HG02642 (cell line): ENCODE results near the gene CYP2E1.
"Not testable (repeated sequence)": the region's sequence is repeated elsewhere in the genome, so short reads cannot be mapped to it uniquely, and the experiment has no call there.

ENCODE experiments used
- ATAC-seq: cut with Tn5 transposase; IDR thresholded peaks from one replicate; pipeline ENCODE4 v1.9.1; 2021; ENCODE audit warnings: mild to moderate bottlenecking; ENCODE audit not compliant: unreplicated experiment, poor library complexity

The CYP2E1 gene

DNA sequence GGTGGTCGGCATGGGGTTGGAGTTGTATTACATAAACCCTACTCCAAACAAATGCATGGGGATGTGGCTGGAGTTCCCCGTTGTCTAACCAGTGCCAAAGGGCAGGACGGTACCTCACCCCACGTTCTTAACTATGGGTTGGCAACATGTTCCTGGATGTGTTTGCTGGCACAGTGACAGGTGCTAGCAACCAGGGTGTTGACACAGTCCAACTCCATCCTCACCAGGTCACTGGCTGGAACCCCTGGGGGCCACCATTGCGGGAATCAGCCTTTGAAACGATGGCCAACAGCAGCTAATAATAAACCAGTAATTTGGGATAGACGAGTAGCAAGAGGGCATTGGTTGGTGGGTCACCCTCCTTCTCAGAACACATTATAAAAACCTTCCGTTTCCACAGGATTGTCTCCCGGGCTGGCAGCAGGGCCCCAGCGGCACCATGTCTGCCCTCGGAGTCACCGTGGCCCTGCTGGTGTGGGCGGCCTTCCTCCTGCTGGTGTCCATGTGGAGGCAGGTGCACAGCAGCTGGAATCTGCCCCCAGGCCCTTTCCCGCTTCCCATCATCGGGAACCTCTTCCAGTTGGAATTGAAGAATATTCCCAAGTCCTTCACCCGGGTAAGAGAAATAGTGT, at the start of gene CYP2E1:
TSS of gene CYP2E1 (plus strand) at position 407 of the 632 bp plus-strand sequence. CDS start at position 440, 33 bp downstream.
- no peak for ATAC-seq

DNA sequence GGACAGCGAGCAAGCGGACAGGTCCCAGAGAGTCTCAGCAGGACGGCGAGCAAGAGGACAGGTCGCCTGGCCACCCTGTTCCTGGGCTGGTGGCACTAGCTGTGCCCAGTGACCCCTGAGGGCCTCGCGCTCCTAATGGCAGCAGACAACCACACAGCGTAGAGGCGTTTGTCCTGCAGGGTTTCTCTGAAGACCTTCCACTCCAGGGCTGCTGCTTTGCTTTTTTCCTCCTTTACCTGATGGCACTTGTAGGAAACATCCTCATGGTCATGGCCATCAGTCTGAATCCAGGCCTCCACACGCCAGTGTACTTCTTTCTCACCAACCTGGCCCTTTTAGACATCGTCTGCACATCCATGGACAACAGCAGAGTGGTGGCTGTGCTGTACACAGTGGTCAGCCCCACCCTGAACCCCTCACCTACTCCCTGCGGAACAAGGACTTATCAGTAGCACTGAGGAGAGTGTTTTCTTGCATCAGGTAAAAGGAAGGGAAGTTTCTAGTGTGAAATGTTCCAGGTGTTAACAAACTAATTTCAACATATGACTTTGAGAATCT, 46.0 kb upstream of the CYP2E1 start:
- ATAC-seq: no peak

GRCh38 chr10:133481657-133482056, 45.5 kb upstream of the CYP2E1 start:
- no peak for ATAC-seq

DNA sequence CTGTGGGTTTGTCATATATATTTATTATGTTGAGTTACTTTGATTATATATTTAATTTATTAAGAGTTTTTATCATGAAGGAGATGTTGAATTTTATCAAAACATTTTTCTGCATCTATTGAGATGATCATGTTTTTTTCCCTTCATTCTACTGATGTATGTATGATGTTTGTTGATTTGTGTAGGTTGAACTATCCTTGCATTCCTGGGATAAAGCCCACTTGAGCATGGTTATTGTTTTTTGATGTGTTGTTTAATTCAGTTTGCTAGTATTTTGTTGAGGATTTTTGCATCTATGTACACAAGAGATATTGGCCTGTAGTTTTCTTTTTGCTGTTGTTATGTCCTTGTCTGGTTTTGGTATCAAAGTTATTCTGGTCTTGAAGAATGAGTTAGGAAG, 42.3 kb upstream of the CYP2E1 start:
- ATAC-seq: no peak

GRCh38 chr10:133487085-133487484, 40.1 kb upstream of the CYP2E1 start:
- no peak for ATAC-seq

GRCh38 chr10:133488354-133488753, 38.8 kb upstream of the CYP2E1 start:
- no peak for ATAC-seq

- peak; percentile 56 for ATAC-seq
Observed at GRCh38 chr10:133489816-133490588, 37.2 kb upstream of the CYP2E1 start.

DNA sequence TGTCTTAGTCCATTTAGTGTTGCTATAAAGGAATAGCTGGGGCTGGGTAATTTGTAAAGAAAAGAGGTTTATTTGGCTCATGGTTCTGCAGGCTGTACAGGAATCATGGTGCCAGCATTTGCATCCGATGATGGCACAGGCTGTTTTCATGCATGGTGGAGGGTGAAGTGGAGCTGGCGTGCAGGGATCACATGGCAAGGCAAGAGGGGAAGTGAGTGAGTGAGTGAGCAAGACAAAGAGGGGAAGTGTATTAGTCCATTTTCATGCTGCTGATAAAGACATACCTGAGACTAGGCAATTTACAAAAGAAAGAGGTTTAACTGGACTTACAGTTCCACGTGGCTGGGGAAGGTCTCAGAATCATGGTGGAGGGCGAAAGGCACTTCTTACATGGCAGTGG, 33.6 kb upstream of the CYP2E1 start:
- ATAC-seq: not testable (repeated sequence)

- not testable (repeated sequence) for ATAC-seq
Observed at GRCh38 chr10:133497363-133497762, 29.8 kb upstream of the CYP2E1 start.

- ATAC-seq: not testable (repeated sequence)
Observed at GRCh38 chr10:133499176-133499575, 28.0 kb upstream of the CYP2E1 start.

DNA sequence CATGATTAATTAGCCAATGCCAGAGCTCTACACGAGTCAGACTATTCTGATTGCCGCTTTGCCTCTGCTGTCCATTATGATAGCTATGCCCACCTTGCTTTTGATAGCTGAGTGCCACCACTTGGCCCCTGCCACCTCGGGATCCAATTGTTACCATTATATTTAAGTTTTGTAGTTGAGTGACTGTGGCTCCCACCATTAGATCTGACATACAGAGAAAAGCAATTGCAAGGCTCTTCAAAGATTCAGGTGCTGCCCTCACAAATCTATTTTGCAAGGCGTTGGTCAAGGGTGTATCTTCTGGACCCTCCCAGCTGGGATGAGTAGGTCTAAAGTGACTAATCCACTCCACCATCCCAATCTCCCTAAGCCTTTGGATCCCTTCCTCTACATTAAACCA, 26.3 kb upstream of the CYP2E1 start:
- not testable (repeated sequence) for ATAC-seq

DNA sequence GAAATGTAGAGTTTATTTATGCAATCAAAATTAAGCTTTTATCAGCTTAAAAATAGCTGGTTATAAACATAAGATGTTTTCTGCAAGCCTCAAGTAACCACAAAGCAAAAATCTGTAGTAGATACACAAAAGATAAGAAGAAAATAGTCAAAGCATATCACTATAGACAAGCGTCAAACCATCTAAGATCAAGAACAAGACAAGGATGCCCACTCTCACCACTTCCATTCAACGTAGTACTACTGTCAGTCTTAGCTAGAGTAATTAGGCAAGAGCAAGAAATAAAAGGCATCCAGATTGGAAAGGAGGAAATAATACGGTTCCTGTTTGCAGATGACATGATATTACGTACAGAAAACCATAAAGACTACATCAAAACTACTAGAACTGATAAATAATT, 17.5 kb upstream of the CYP2E1 start:
- no peak for ATAC-seq

- no peak for ATAC-seq
Observed at GRCh38 chr10:133511408-133511807, 15.8 kb upstream of the CYP2E1 start.

- ATAC-seq: no peak
Observed at GRCh38 chr10:133511907-133512528, 15.1 kb upstream of the CYP2E1 start.

DNA sequence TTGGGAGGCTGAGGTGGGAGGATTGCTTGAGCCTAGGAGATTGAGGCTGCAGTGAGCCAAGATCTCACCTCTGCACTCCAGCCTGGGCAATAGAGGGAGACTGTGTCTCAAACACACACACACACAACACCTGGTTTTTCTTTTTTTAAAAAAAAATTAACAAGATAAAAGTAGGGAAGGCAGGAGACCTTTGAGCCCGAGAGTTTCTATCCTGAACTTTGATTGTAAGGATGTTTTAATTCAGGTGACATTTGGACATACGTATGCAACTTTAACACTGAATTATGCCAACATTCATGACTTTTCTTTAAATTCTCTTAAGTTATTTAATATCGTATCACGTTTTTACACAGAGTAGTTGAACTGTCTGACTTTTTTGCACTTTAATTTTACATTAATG, 11.7 kb upstream of the CYP2E1 start:
- ATAC-seq: no peak

GRCh38 chr10:133516057-133516456, 11.1 kb upstream of the CYP2E1 start:
- ATAC-seq: no peak

DNA sequence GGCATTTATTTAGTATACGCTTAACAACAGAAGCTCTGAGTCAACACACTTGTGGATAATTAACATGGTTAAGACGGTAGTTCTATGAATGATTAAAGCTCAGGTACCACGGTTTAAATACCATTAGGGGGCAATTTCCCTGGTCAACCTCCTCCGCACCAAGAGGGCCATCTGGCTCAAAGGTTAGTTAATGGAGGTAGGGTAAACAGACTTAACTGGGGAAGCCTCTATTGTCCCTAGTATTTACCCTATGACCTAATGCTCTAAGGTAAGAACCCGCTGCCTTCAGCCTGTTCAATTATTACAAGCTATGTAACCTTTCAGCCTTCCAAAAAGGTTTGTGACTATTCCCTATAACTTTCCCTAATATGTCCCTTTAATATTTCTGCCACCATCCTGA, 8.6 kb upstream of the CYP2E1 start:
- ATAC-seq: not testable (repeated sequence)

DNA sequence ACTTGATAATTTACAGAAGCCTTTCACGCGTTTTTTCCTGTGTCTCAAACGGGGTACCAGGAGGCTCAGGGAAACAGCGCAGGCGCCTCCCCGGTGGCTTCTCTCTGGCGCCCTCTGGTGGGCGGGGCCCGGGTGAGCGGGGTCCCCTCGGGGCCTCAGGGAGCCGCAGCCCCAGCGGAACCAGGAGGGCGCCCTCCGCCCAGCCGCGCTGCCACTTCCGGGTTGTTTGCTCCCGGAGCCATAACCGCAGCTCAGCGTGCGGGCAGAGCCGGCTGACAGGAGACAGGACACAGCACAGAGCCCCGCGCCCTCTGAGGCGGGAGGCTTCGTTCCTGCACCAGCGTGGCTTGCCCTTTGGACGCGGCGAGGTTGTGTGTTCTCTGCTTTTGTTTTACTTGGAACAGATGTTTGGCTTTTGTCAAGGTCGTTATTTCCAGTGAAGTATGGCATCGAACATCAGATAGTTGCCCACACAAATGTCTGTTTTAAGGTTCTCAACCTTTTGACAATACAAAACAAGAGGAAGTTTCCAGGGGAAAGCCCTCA, 6.9 kb upstream of the CYP2E1 start:
- ATAC-seq: peak; percentile 99

- no peak for ATAC-seq
Observed at GRCh38 chr10:133523631-133524203, 3.4 kb upstream of the CYP2E1 start.

- no peak for ATAC-seq
Observed at GRCh38 chr10:133525444-133525843, 1.7 kb upstream of the CYP2E1 start.
